ENCODE data around the gene IPMK.
"Not testable (repeated sequence)": the region's sequence is repeated elsewhere in the genome, so short reads cannot be mapped to it uniquely, and the experiment has no call there.

The IPMK gene

DNA sequence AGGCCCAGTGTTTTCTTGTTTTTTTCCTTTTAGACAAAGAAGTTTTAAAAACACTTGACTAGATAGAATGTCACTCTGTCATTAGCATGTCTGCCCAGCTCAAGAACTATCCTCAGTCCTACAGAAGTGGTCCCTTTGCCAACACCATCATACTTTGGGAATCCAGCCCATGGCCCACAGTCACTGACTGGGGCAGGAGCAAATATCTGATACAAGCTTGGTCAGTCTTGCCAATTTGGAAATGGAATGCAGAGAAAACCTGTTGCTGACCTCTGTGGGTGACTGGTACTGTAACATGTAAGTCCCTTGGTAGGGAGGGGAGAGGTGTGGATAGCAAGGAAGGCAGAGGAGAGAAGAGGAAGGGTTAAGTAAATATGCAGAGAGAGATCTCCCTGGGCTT lies 47.8 kb downstream of the IPMK start:
- no peak for DNase-seq

DNA sequence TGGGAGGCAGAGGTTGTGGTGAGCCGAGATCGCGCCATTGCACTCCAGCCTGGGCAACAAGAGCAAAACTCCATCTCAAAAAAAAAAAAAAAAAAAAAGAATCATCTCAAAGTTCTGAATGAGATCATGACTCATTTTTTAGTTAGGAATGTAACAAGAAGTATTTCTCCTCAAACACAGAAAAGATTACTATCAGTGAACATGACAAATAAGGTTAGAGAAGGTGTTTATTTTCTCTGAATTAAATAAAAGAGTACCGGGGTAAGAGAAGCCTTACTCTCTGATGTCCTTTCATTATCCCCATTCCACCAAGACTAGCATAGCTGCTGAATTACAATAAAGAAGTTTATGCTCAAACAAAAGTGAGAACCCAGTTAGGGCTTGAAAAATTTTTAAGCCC lies 50.1 kb downstream of the IPMK start:
- DNase-seq, result no peak

DNA sequence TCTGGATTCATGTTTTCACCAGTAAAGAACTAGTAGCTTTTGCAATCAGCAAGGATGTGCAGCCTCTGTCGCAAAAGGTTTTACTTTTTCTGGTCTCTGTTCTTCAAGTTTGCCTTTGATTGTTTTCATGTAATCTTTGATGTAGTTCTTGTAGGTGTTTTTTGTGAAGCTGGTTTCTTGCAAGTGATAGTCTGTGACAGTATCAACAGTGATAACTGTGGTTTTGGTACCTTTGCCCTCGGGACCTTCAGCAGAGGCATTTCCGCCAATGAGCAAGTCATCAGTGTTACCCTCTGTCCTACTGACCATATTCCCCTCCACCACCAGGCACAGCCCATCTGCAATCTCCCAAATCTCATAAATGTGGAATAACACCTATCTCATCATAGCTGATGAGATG lies 55.1 kb downstream of the IPMK start:
- DNase-seq, result no peak

DNA sequence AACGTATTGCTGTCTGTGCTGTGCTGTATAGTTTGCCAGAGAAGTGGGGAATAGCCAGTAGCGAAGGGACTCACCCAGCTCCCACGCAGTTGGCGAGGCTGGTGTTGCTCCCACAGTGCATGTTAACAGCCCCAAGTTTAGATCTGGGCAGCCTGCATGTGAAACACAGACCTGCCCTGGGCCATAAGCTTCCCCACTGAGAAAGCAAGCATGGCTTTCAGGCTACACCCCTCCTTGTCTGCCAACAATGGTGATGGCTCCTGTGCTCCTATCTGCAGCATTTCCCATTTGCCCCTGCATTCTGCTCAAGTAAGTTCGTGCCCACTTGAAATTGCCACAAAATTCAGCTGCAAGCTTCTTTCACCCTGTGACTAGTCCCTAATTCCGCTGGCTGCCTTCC lies 57.5 kb downstream of the IPMK start:
- DNase-seq, result no peak

DNA sequence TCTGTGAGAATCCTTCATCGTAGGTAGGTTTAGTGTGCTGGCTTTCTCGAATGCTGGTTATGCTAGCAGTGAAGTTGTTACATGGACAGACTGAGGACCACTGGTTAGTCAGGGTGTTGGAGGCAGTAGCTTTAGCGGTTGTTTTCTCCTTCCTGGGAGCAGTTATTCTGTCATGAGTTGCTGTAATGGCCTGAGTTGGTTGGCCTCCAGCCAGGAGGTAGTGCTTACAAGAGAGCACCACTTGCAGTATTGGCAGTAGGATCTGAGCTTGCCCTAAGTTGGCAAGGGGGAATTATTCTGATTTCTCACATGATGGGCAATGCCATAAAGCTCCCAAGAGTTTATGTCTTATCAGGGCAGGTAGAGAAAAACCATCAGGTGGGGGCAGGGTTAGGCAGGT lies 58.0 kb downstream of the IPMK start:
- DNase-seq, result peak; percentile 0

DNA sequence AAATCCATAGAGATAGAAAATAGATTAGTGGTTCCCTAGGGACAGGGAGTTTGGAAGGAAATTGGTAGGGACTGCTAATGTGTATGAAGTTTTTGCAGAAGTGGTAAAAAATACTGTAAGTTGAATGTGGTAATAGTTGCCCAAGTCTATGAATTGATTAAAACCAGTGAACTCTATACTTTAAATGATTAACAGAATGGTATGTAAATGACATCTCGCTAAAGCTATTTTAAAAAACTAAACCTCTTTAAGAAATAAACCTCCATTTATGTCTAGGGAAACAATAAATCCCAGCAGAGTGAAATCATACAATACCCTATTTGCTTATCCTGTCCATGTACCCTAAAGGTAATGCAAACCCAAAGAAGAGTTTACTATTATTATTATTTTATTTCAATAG lies 61.4 kb downstream of the IPMK start:
- no peak for DNase-seq

DNA sequence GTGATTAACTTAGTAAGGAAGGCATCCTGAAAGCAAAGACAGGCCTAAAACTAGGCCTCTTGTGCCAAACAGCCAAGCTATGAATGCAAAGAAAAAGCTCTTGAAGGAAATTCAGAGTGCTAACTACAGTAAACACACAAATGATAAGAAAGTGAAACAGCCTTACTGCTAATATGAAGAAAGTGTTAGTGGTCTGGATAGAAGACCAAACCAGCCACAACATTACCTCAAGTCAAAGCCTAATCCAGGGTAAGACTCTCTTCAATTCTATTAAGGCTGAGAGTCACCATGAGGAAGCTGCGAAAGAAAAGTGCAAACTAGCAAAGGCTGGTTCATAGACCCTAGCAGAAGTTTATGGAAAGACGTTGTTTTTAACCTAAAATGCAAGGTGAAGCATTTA lies 66.0 kb downstream of the IPMK start:
- DNase-seq, result no peak

DNA sequence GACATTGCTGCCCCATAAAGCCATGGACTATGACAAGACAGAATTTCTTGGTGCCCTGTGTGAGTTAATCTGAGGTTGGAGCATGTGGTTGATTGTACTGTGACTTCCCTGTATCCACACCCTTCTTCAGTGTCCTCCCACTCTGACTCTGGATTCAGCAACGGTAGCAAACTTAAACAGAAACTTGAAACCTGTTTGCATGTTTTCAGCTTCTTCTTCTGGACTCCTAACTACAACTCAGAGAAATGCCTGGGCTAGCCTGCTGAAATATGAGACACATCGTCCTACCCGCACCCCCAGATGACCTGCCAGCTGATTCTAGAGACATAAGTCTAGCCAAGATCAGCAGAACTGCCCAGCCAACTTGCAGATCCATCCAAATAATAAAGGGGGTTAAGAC lies 78.4 kb downstream of the IPMK start:
- no peak for DNase-seq

DNA sequence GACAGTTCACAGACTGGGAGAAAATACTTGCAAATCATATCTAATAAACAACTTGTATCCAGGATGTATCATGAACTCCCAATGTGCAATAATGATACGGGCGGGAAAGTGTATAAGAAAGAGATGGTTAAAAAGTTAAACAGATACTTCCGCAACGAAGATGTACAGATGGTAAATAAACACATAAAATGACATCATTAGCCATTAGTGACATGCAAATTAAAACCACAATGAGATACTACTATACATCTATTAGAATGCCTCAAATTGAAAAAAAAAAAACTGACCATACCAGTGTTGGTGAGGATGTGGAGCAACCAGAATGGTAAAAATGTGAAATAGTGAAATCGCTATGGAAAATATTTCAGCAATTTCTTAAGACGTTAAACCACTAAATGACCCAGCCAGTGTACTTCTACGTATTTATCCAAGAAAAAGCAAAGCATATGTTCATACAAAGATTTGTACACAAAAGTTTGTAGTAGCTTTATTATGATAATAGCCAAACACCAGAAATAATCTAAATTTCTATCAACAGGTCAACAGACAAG lies 83.5 kb downstream of the IPMK start:
- no peak for DNase-seq

DNA sequence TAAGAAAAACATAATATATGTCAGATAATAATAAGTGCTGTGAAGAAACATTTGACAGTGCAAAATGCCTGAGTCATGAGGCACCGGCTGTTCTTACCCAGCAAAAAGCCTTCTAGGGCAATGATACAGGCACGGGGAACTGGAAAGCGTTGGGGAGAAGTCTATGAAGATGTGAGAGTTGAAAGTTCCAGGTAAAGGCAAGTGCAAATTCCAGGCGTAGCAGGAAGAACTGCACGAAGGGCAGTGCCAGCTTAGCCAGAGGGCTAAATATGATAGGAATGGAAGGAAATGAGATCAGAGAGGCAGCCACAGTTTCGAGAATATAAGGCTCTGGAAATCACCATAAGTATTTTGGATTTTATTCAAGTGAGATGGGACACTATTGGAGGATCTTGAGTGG lies 87.0 kb downstream of the IPMK start:
- DNase-seq, result no peak

DNA sequence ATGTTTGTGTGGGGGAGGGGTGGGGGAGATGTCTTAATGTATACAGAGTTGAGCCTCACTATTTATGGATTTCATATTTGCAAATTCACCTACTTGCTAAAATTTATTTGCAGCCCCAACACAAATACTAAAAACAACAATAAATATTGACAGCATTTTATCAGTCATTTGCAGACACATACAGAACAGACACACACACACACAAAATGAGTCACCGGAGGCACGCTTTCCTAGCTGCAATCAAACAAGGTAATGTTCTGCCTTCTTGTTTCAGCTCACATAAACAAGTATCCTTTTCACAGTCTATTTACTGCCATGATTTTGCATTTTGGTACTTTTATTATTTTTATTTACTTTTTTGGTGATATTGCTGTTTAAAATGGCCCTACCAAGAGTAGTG lies 88.5 kb downstream of the IPMK start:
- DNase-seq, result no peak

DNA sequence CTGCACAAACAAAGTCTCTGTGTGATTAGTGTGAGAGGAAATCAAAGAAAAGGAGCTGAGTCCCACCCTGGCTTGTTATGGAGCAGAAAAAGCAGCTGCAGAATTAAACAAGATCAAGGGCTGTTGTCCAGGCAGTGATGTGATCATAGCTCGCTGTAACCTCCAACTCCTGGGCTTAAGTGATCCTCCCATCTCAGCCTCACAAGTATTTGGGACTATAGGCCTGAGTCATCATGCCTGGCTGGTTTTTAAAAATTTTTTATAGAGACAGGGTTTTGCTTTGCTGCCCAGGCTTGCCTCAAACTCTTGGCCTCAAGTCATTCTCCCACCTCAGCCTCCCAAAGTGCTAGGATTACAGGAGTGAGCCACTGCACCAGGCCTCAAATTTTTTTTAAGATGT lies 88.9 kb downstream of the IPMK start:
- DNase-seq, result no peak

DNA sequence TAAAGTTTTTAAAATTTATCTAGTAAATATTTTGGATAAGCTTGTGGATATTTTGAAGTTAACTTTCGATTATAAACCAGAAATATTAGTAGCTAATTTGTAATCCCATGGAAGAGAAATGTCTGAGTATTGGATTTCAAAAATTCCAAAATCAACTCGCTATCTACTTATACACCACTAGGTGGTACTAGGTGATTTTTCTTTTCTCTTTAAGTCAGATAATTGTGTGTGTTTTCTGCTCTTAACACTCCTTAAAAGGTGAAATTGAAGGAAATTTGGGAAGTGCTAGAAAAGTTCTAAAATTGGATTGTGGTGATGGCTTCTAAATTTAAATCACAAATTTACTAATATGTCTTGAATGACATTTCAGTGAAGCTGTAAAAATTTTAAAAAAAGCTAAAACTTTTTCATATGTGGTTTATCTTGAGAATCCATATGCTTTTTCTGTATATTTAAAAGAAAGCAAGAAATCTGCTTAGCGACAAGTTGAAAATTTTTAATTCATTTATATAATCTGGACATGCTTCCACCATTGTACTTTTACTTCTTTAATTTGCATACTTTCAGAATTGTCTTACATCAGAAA lies 90.2 kb downstream of the IPMK start:
- peak; percentile 6 for DNase-seq

DNA sequence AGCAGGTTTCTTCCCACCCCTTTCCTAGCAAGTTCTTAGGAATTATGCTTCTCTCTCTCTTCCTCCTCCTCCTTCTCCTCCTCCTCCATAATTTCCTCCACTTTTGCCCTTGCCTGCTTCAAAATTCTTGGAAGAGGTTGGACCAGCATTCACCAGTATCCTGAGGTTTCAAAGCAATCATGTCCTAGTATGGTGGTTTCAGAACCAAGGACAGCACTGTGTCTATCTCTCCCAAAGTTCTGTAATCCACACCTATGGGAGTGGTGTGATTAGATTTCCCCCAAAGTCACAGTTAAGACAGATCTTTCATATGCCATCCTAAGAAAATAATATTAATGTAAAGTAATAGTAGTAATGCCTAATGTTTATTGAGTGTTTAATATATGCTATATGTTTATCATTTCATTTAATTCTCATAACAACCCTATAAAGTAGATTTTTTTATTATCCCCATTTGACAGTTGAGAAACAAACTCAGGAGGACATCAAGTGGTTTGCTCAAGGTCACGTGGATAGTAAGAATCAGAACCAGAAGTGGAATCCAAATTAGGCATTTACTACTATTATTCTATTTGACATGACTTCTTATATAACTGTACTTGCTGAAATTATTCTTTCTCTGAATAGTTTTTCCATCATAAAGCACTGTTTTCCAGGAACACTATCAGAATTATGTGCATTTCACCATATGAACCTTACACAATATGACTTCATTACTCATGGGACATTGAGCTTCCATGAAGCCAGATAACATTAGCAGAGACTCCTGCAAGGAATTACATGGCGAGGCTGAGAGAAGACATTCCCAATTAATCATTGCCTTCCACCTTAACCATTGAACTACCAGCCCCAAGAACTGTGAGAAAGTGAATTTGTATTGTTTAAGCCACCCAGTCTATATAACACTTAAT lies 91.4 kb downstream of the IPMK start:
- no peak for DNase-seq

DNA sequence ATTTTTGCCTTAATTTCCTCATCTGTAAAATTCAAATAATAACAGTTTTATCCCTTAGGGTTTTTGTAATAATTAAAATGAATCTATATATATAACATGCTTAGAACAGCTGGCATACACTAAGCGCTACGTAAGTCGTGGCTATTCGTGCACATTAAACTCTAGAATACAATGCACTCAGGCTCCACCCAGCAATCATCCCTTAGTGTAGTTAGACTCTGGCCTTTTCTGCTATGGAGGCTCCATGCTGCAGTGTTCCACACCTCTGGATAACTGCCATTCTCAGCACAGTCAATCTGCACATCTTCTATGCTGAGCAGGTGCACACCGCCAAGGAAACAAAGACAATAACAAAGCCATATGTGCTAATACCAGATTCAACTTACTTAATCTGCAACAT lies 92.9 kb downstream of the IPMK start:
- DNase-seq, result no peak

DNA sequence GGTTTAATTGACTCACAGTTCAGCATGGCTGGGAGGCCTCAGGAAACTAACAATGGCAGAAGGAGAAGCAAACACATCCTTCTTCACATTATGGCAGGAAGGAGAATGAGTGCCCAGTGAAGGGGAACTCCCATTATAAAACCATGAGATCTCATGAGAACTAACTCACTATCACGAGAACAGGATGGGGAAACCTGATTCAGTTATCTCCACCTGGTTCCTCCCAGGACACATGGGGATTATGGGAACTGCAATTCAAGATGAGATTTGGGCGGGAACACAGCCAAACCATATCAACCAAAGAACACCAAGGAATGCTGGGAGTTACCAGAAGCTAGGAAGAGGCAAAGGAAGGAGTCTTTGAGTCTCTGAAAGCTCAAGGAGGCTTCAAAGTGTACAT lies 94.3 kb downstream of the IPMK start:
- no peak for DNase-seq

DNA sequence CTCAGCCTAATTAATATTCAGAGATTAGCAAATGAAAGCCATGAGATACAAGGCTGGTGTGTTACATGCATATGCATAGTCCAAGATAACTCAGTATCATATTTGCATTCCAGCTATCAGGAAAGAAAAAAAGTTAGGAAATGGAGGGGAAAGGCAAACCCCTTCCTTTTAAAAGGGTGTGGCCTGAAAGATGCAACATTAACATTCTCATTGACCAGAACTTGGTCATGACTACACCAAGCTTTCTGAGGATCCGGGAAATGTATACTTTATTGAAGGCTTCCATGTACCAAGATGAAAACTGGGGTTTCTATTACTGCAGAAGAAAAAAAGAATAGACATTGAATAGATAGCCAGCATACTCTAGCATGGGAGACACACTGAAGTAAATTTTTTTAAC lies 96.5 kb downstream of the IPMK start:
- DNase-seq, result no peak

DNA sequence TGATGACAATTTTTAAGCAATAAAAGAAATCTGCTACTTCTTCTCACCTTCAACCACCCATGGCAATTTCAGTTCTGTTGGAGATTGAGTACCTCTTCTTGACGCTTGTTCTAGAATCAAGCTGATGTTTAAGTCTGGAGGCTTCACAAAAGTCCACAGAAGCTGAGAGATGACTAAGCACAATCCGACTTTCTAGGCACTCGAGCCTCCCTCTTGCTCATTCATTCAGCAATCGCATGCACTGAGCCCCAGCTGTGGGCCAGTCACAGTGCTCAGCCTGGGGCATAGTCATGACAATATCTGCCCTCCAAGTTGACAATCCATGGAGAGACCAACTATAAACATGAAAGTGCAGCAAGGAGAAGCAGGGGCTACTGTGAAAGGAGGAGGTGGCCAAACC lies 103.2 kb downstream of the IPMK start:
- DNase-seq, result no peak

DNA sequence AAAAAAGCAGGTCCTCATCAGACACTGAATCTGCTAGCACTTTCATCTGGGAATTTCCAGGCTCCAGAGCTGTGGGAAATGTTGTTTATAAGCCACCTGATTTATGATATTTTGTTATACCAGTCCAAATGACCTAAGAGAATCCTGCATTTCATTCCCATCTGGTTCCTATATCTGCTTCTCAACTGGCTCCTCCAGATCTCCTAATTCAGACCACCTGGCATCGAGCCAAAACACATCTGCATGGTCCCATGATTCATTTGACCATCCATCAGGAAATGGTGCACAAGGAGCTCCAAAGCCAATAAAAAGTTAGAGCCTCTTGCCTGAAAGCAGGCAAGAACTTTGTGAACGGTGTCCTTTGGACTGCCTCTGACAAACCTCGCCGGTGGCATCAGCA lies 108.9 kb downstream of the IPMK start:
- no peak for DNase-seq

DNA sequence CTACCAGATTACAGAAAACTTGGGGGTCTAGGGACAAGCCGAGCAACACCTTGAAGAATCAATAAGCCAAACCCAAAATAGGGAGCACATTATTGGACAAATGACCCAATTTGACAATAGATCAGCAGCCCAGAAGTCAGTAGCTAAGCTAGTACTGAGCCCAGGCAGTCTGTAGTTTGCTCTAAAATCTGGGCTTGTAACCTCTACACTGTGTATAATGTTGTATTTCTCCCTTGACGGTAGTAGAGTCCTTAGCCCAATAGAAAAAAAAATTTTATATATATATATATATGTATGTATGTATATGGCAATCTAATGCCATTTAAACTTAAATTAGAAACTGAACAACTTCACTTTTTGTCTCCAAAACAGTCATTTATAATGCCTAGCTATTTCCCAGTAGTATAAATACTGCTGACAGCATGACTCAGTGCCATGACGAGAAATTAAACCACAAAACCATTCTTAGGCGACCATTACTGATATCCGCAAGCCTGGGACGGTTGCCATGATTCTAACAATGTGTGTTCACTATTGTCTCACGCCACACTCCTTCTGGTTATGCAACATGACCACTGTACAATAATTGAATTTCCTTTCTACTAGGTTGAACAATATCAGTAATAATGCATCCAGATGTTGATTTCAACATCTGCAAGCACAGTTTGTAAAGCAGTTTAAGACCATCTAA lies 110.5 kb downstream of the IPMK start:
- no peak for DNase-seq

DNA sequence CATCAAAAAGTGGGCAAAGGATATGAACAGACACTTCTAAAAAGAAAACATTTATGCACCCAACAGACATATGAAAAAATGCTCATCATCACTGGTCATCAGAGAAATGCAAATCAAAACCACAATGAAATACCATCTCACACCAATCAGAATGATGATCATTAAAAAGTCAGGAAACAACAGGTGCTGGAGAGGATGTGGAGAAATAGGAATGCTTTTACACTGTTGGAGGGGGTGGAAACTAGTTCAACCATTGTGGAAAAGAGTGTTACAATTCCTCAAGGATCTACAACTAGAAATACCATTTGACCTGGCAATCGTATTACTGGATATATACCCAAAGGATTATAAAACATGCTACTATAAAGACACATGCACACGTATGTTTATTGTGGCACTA lies 111.8 kb downstream of the IPMK start:
- DNase-seq, result not testable (repeated sequence)

DNA sequence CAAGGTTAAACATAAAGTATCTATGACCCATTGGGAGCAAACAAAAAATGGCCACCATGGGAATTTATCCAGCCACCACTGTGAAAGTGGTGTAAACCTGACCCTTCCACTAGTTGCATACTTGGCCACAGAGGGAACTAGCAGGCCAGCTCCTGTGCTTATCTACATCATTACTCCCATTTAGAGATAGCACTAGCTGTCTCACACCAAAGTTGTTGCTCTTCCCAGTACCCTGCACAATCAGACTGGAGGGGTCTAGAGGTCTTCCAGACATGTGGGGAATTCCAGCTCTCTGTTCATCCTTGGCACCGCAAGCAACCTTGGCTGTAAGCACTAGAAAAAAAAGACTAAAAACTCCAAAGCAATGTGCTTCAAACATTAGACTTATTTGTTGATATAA lies 113.9 kb downstream of the IPMK start:
- no peak for DNase-seq

DNA sequence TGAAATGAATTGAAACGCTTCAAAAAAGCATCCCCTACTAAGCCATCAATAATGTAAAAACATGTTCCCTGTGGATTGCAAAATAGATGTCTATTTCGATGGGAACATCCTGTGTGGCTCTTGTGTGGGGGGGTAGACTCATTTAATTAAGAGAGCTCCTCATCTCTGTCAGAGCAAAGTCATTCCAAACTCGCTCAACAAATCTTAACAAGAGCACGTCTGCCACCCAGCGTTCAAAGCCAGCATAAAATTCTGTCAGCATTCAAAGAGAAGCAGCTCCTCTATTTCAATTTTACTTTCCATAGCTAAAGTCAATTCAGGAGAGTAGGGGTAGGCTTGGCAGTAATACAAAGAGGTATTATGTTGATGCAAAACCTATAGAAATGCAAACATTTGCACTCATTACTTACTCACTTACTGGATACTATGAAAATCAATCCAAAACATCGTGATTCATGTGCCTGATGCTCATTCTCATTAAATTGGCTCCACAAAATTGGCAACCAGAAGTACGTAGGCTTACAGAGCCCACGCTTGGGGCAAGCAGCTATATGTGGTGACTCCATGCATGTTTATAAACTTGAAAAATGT lies 114.9 kb downstream of the IPMK start:
- peak; percentile 1 for DNase-seq

DNA sequence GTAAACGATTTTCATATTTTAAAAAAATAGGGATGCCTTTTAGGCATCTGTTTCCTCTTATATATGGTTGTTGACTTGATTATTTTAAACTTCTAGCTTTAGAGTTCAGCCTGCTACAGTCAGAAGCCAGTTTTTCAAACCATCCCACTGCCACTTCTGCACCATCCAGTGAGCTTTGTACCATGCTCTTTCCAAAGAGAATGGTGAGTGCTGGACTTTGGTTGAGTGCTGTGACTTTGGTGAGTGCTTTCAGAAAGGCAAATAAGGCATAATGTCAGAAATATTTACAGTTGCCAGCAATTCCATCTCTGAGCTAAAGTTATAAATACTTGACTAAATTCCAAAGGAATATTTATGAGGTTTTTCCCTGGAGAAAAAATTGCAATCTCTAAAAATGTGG lies 117.4 kb downstream of the IPMK start:
- DNase-seq, result no peak

Data from NCI-H446 treated with DMSO at 0.1 percent for 48 hours (cell line).